HepG2 (cell line): ENCODE results near the gene RPLP2. TPM values are rescaled to one million over a fixed set of nuclear protein-coding genes. Genes with fewer than 3 reads are reported as not detected.

ENCODE experiments used
- ATAC-seq: fragments of 200-7000 bp; cut with Tn5 transposase; 3 replicates; pipeline ENCODE4 v1.9.1; 2020; ENCODE audit warnings: mild to moderate bottlenecking, moderate library complexity
- BruUV-seq: library from RNA; stranded (reverse); fragments of 400-500 nt; replicated peaks from 2 replicates; lab custom pipeline; 2021; lab: Mats Ljungman, UMichigan
- CTCF ChIA-PET: fragments of 300-600 bp; formaldehyde crosslinking; extraction: SDS; loops from one replicate; lab custom pipeline; 2021; ENCODE audit warnings: low total read pairs, inconsistent platforms, low intra/inter-chr PET ratio; lab: Yijun Ruan, JAX
- POLR2A ChIA-PET: fragments of 350-600 bp; sonication (Branson Sonifier 250); formaldehyde crosslinking; loops from one replicate; lab custom pipeline; 2020; ENCODE audit warnings: antibody characterized with exemption, inconsistent platforms; lab: Yijun Ruan, JAX
- DNase-seq: peaks from one replicate; pipeline ENCODE4 v3.0.0-alpha.2; 2015; ENCODE audit warnings: low spot score
- FAIRE-seq: peaks from 3 replicates; lab custom pipeline; 2011; peaks lifted over from hg19 to GRCh38; lab: Jason Lieb, UNC
- H2AFZ ChIP-seq: one replicate; pipeline ENCODE4 v1.6.1; 2011; ENCODE audit warnings: low read length, inconsistent platforms
- H3K27ac ChIP-seq: fragments of 300-600 bp; 3 replicates; pipeline ENCODE4 v1.8.0; 2011; ENCODE audit warnings: mixed run types, mild to moderate bottlenecking, mixed read lengths, low read length, inconsistent platforms; ENCODE audit not compliant: insufficient read depth; ENCODE audit errors: extremely low read length
- H3K27me3 ChIP-seq, 2 experiments: fragments of 200-600 bp in 1 of 2; 2 replicates in 1 of 2; 3 replicates in 1 of 2; pipeline versions ENCODE4 v1.6.0 to v1.8.0; 2011; ENCODE audit warnings: low read length in 2 of 2, mild to moderate bottlenecking in 2 of 2, moderate library complexity in 2 of 2, inconsistent platforms in 1 of 2; ENCODE audit not compliant: insufficient read depth in 2 of 2, control insufficient read depth in 1 of 2
- H3K36me3 ChIP-seq, 2 experiments: fragments of 200-600 bp in 1 of 2; replicated peaks in 1 of 2; 2 replicates in 1 of 2; 3 replicates in 1 of 2; pipeline versions ENCODE4 v1.5.1 to v1.8.0; 2011; ENCODE audit warnings: low read length in 2 of 2, inconsistent platforms in 1 of 2; ENCODE audit not compliant: insufficient read depth in 2 of 2, control insufficient read depth in 1 of 2
- H3K4me1 ChIP-seq: 2 replicates; pipeline ENCODE4 v1.5.1; 2012; ENCODE audit warnings: low read length, inconsistent platforms; ENCODE audit not compliant: insufficient read depth
- H3K4me2 ChIP-seq: 2 replicates; pipeline ENCODE4 v1.6.0; 2011; ENCODE audit warnings: low read depth, low read length, inconsistent platforms
- H3K4me3 ChIP-seq, 3 experiments: fragments of 200-600 bp in 1 of 3; sonication (generic), shearing (Covaris generic) in 1 of 3; replicated peaks in 1 of 3; 2 replicates each; pipeline ENCODE4 v1.5.1; 2011 to 2016; ENCODE audit warnings: low read length in 3 of 3, inconsistent platforms in 2 of 3, low read depth in 2 of 3, mild to moderate bottlenecking in 2 of 3, control low read depth in 1 of 3, mixed read lengths in 1 of 3; ENCODE audit not compliant: insufficient read depth in 1 of 3
- H3K79me2 ChIP-seq: one replicate; pipeline ENCODE4 v1.6.1; 2011; ENCODE audit warnings: low read length, inconsistent platforms; ENCODE audit not compliant: insufficient read depth
- H3K9ac ChIP-seq: 2 replicates; pipeline ENCODE4 v1.6.0; 2011; ENCODE audit warnings: mild to moderate bottlenecking, low read depth, low read length, inconsistent platforms; ENCODE audit not compliant: insufficient read depth
- H3K9me3 ChIP-seq: 2 replicates; pipeline ENCODE4 v1.5.1; 2012; ENCODE audit warnings: mild to moderate bottlenecking, low read length
- H4K20me1 ChIP-seq: 2 replicates; pipeline ENCODE4 v1.6.0; 2011; ENCODE audit warnings: inconsistent platforms, mild to moderate bottlenecking, low read length, moderate library complexity; ENCODE audit not compliant: insufficient read depth
- SAP130 ChIP-seq: IDR thresholded peaks from 2 replicates; pipeline ENCODE4 v1.6.1; 2016; ENCODE audit warnings: low read depth
- ZNF12 ChIP-seq: sonication (generic); formaldehyde crosslinking; IDR thresholded peaks from 2 replicates; pipeline ENCODE4 v1.5.0; 2020; ENCODE audit warnings: missing genetic modification reagents
- WGBS: methylation state at CpG from one replicate; pipeline ENCODE4 v1.1.6; 2017; ENCODE audit warnings: low lambda C conversion rate; 5-methylcytosine and 5-hydroxymethylcytosine counted together
- in situ Hi-C: cut with HindIII; loops from 2 replicates; pipeline ENCODE4 v1.10.0; 2017; ENCODE audit warnings: low pct_unique_long_range_greater_than_20kb; ENCODE audit not compliant: extremely low pct_ligation_motif_present
- intact Hi-C: fragments of 100-400 bp; cut with micrococcal nuclease; formaldehyde crosslinking; loops from one replicate; pipeline ENCODE4 v1.10.0; 2022; ENCODE audit not compliant: unreplicated experiment
- polyA plus RNA-seq, 8 experiments: library from polyadenylated mRNA; depleted of rRNA in 3 of 8; stranded (reverse) in 7 of 8; unstranded in 1 of 8; fragments of >200 nt; fragmentation: Illumina TruSeq in 4 of 8; extraction: Trizol in 4 of 8; gene quantifications; 2 replicates each; pipeline versions ENCODE4 v1.2.1 to v1.2.3, GENCODE V29; 2011 to 2016; ENCODE audit warnings: low read depth in 4 of 8, missing spikeins in 1 of 8, mixed read lengths in 1 of 8; ENCODE audit not compliant: insufficient read depth in 1 of 8
- total RNA-seq, 5 experiments: library from RNA; depleted of rRNA; stranded (reverse); fragments of >200 nt; fragmentation: Illumina TruSeq; extraction: Trizol; gene quantifications; 2 replicates each; pipeline ENCODE4 v1.2.3, GENCODE V29; 2016; ENCODE audit warnings: low read depth in 1 of 5
- TF ChIP-seq, protein P1 (sequence below): IDR thresholded peaks from 2 replicates; pipeline ENCODE4 v1.6.1; 2012; ENCODE audit warnings: inconsistent platforms
- TF ChIP-seq, protein P2 (sequence below), 2 experiments: sonication (generic) in 1 of 2; formaldehyde crosslinking in 1 of 2; IDR thresholded peaks; 2 replicates each; pipeline versions ENCODE4 v1.5.1 to v1.6.1; 2011 to 2020; ENCODE audit warnings: borderline replicate concordance in 1 of 2, low read depth in 1 of 2, low read length in 1 of 2, mild to moderate bottlenecking in 1 of 2, missing genetic modification reagents in 1 of 2, moderate library complexity in 1 of 2
- TF ChIP-seq, protein P3 (sequence below): sonication (generic); formaldehyde crosslinking; IDR thresholded peaks from 2 replicates; pipeline ENCODE4 v1.4.0; 2020; ENCODE audit warnings: missing genetic modification reagents

Gene RPLP2
- total and polyA plus RNA-seq, 2 of the 13 experiments (the other 11 are each of a cell fraction or from before 2014, with no cell fraction given): 978 to 2,106 TPM

DNA sequence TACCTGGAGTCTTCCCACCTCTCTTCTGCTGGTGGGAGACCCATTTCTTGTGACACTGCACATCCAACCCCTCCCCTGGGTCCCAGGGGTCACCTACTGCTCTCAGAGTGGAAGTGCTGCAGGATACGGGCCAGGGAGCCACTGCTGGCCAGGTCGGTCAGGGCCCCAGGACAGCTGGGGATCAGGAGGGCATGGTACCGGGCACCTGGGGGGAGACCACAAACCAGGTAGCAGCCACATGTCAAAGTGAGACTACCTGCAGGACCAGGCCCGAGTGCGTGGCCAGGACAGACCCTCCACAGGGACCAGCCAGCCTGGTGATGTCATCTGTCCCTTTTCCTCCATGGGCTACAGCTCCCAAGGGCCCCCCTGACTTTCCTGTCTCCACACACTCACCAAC, 36.3 kb upstream of the RPLP2 start:
- Histone ChIP-seq H3K27me3 (no peaks in the 10 kb centered on the region), H3K9ac (no peak overlapping the region), H3K79me2 (peaks cover 32% of the 10 kb centered on the region), H3K9me3 (no peaks in the 10 kb centered on the region), H2AFZ (no peak overlapping the region), H4K20me1 (peaks cover 6% of the 10 kb centered on the region), H3K27ac (no peak overlapping the region), H3K36me3 (peaks cover 19 to 37% of the 10 kb centered on the region in 2 experiments; a peak in 4 of 5 replicates), H3K4me2 (no peak overlapping the region), H3K4me1 (peaks cover 46% of the 10 kb centered on the region), H3K4me3 (no peak overlapping the region)
- no peak for ATAC-seq
- TF ChIP-seq, protein P1, sequence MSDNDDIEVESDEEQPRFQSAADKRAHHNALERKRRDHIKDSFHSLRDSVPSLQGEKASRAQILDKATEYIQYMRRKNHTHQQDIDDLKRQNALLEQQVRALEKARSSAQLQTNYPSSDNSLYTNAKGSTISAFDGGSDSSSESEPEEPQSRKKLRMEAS: no peak
- TF ChIP-seq SAP130 (CRISPR knock-in tag) (no peak), ZNF12 (CRISPR knock-in tag) (no peak)
- TF ChIP-seq, protein P2, sequence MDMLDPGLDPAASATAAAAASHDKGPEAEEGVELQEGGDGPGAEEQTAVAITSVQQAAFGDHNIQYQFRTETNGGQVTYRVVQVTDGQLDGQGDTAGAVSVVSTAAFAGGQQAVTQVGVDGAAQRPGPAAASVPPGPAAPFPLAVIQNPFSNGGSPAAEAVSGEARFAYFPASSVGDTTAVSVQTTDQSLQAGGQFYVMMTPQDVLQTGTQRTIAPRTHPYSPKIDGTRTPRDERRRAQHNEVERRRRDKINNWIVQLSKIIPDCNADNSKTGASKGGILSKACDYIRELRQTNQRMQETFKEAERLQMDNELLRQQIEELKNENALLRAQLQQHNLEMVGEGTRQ (IDR thresholded peaks at IDR 0.05; ENCODE audit: low read depth, low read length): no peak
- TF ChIP-seq, protein P2 (CRISPR knock-in tag; IDR thresholded peaks at IDR 0.05; ENCODE audit: borderline replicate concordance): no peak
- TF ChIP-seq, protein P3, sequence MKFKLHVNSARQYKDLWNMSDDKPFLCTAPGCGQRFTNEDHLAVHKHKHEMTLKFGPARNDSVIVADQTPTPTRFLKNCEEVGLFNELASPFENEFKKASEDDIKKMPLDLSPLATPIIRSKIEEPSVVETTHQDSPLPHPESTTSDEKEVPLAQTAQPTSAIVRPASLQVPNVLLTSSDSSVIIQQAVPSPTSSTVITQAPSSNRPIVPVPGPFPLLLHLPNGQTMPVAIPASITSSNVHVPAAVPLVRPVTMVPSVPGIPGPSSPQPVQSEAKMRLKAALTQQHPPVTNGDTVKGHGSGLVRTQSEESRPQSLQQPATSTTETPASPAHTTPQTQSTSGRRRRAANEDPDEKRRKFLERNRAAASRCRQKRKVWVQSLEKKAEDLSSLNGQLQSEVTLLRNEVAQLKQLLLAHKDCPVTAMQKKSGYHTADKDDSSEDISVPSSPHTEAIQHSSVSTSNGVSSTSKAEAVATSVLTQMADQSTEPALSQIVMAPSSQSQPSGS: no peak
- BruUV-seq: no TSS peak
- DNase-seq: no peak
- in situ Hi-C loops: no loop called here
- no peak for FAIRE-seq
- WGBS: 100% methylated on average over 2 of the region's 5 CpGs
- ChIA-PET POLR2A (interaction anchor here (1.2 kb wide), 1 partner anchor 47 kb away, joined by 3 read pairs; no protein-coding TSS in a partner anchor), CTCF (no interaction called here)
- intact Hi-C loops: no loop called here
